HEK293 (cell line): Measurements from ENCODE around the gene WDR38.

Source experiments
- CTCF ChIA-PET: fragments of 350-600 bp; formaldehyde crosslinking; extraction: SDS; loops from one replicate; lab custom pipeline; 2021; ENCODE audit warnings: antibody characterized with exemption; lab: Yijun Ruan, JAX
- POLR2A ChIA-PET: fragments of 300-600 bp; formaldehyde crosslinking; extraction: SDS; loops from one replicate; lab custom pipeline; 2020; ENCODE audit warnings: antibody characterized with exemption, inconsistent platforms; lab: Yijun Ruan, JAX
- H3K27ac ChIP-seq: fragments of 200-500 bp; sonication (Bioruptor generic); 2 replicates; pipeline ENCODE4 v1.5.1; 2014; ENCODE audit warnings: low read depth, low read length, control low read depth, inconsistent platforms; ENCODE audit errors: extremely low read depth
- H3K36me3 ChIP-seq, 2 experiments: fragments of 200-500 bp in 1 of 2; sonication (Bioruptor generic) in 1 of 2; 1 replicate in 1 of 2; 2 replicates in 1 of 2; pipeline ENCODE4 v1.5.1; 2014 to 2017; ENCODE audit warnings: inconsistent platforms in 2 of 2, low read length in 2 of 2; ENCODE audit not compliant: control insufficient read depth in 2 of 2, insufficient read depth in 1 of 2
- H3K4me1 ChIP-seq: fragments of 200-500 bp; sonication (Bioruptor generic); 2 replicates; pipeline ENCODE4 v1.5.1; 2014; ENCODE audit warnings: mild to moderate bottlenecking, low read length, inconsistent platforms; ENCODE audit not compliant: control insufficient read depth, insufficient read depth
- H3K4me3 ChIP-seq: 2 replicates; pipeline ENCODE4 v1.5.1; 2011; ENCODE audit warnings: low read depth, mild to moderate bottlenecking, control low read depth, low read length, moderate library complexity
- H3K9me3 ChIP-seq: fragments of 200-500 bp; sonication (Bioruptor generic); 2 replicates; pipeline ENCODE4 v1.5.1; 2014; ENCODE audit warnings: low read depth, low read length, inconsistent platforms; ENCODE audit not compliant: control insufficient read depth, insufficient read depth
- REPIN1 ChIP-seq: fragments of 450-650 bp; formaldehyde crosslinking; IDR thresholded peaks from 2 replicates; pipeline ENCODE4 v1.5.1; 2017; ENCODE audit warnings: missing biosample characterization, missing genetic modification characterization, low read depth
- ZNF133 ChIP-seq: fragments of 450-650 bp; formaldehyde crosslinking; IDR thresholded peaks from 2 replicates; pipeline ENCODE4 v1.5.1; 2016; ENCODE audit warnings: missing biosample characterization, missing genetic modification characterization
- ZNF169 ChIP-seq: fragments of 450-650 bp; formaldehyde crosslinking; IDR thresholded peaks from 2 replicates; pipeline ENCODE4 v1.5.1; 2016; ENCODE audit warnings: missing biosample characterization, missing genetic modification characterization
- ZNF239 ChIP-seq: fragments of 450-650 bp; formaldehyde crosslinking; IDR thresholded peaks from 2 replicates; pipeline ENCODE4 v1.5.1; 2016; ENCODE audit warnings: missing biosample characterization, missing genetic modification characterization
- ZNF335 ChIP-seq: fragments of 450-650 bp; formaldehyde crosslinking; conservative IDR thresholded peaks from 2 replicates; pipeline ENCODE4 v1.5.1; 2016; ENCODE audit warnings: missing biosample characterization, missing genetic modification characterization
- ZNF404 ChIP-seq: fragments of 450-650 bp; formaldehyde crosslinking; IDR thresholded peaks from 2 replicates; pipeline ENCODE4 v1.5.1; 2017; ENCODE audit warnings: missing biosample characterization, missing genetic modification characterization
- ZNF48 ChIP-seq: fragments of 450-650 bp; formaldehyde crosslinking; IDR thresholded peaks from 2 replicates; pipeline ENCODE4 v1.5.1; 2016; ENCODE audit warnings: missing biosample characterization, missing genetic modification characterization
- ZNF510 ChIP-seq: fragments of 450-650 bp; formaldehyde crosslinking; IDR thresholded peaks from 2 replicates; pipeline ENCODE4 v1.5.1; 2018; ENCODE audit warnings: mild to moderate bottlenecking, missing genetic modification characterization, missing biosample characterization; ENCODE audit not compliant: insufficient replicate concordance
- ZNF548 ChIP-seq: fragments of 450-650 bp; formaldehyde crosslinking; IDR thresholded peaks from 2 replicates; pipeline ENCODE4 v1.5.1; 2016; ENCODE audit warnings: missing biosample characterization, missing genetic modification characterization
- TF ChIP-seq, protein P1 (sequence below): fragments of 450-650 bp; formaldehyde crosslinking; IDR thresholded peaks from 2 replicates; pipeline ENCODE4 v1.5.1; 2017; ENCODE audit warnings: missing biosample characterization, missing genetic modification characterization
- TF ChIP-seq, protein P2 (sequence below): fragments of 450-650 bp; formaldehyde crosslinking; IDR thresholded peaks from 2 replicates; pipeline ENCODE4 v1.5.1; 2016; ENCODE audit warnings: missing biosample characterization, missing genetic modification characterization
- TF ChIP-seq, protein P3 (sequence below): fragments of 450-650 bp; formaldehyde crosslinking; conservative IDR thresholded peaks from 2 replicates; pipeline ENCODE4 v1.5.1; 2016; ENCODE audit warnings: low read depth, missing biosample characterization, missing genetic modification characterization
- TF ChIP-seq, protein P4 (sequence below): fragments of 450-650 bp; formaldehyde crosslinking; IDR thresholded peaks from 2 replicates; pipeline ENCODE4 v1.5.1; 2016; ENCODE audit warnings: missing biosample characterization, missing genetic modification characterization
- TF ChIP-seq, protein P5 (sequence below): fragments of 450-650 bp; formaldehyde crosslinking; IDR thresholded peaks from 2 replicates; pipeline ENCODE4 v1.5.1; 2016; ENCODE audit warnings: missing biosample characterization, missing genetic modification characterization
- TF ChIP-seq, protein P6 (sequence below): fragments of 450-650 bp; formaldehyde crosslinking; IDR thresholded peaks from 2 replicates; pipeline ENCODE4 v1.5.1; 2016; ENCODE audit warnings: missing biosample characterization, missing genetic modification characterization

WDR38 gene

DNA sequence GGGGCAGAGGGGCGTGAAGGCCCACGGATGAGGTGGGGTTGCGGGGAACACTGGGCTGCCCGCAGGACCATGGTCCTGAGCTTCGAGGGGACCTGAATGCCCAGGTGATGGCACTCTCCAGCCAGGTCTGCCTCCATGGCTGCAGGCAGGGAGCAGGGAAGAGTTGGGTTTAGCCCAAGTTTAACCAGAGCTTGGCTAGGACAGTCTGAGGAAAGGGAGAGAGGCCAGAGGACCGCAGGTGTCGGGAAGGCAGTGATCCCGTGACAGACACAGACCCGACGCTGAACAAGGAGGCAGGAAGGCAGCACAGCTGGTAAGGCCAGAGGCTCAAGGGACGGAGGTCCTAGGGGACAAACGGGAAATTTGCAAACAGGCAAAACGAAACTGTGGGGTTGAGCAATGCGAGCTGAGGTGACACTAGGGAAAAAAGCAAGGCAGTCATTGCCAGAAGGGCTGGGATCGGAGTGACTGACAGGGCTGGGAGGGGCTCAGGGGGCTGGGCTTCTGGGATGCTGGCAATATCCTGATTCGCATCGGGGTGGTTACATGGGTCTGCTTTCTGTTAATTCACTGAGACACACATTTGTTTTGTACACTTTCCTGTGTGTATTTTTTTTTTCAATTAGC is 33.7 kb downstream of the WDR38 start:
- no peak overlapping the region for H3K27ac ChIP-seq
- POLR2A ChIA-PET, result interaction anchor here (1.7 kb wide), 1 partner anchor 30 kb away, joined by 4 read pairs; no protein-coding TSS in a partner anchor
- H3K36me3 ChIP-seq, result peaks cover 0 to 73% of the 10 kb centered on the region in 2 experiments; a peak in 1 of 3 replicates
- TF ChIP-seq ZNF48 (tag by site-specific recombination), result no peak
- TF ChIP-seq, protein P1, sequence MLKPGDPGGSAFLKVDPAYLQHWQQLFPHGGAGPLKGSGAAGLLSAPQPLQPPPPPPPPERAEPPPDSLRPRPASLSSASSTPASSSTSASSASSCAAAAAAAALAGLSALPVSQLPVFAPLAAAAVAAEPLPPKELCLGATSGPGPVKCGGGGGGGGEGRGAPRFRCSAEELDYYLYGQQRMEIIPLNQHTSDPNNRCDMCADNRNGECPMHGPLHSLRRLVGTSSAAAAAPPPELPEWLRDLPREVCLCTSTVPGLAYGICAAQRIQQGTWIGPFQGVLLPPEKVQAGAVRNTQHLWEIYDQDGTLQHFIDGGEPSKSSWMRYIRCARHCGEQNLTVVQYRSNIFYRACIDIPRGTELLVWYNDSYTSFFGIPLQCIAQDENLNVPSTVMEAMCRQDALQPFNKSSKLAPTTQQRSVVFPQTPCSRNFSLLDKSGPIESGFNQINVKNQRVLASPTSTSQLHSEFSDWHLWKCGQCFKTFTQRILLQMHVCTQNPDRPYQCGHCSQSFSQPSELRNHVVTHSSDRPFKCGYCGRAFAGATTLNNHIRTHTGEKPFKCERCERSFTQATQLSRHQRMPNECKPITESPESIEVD (tag by site-specific recombination), result no peak
- no peak for TF ChIP-seq ZNF239 (tag by site-specific recombination)
- no peak for TF ChIP-seq ZNF335 (tag by site-specific recombination)
- TF ChIP-seq ZNF404, result no peak
- no peak for TF ChIP-seq REPIN1 (tag by site-specific recombination)
- TF ChIP-seq, protein P2, sequence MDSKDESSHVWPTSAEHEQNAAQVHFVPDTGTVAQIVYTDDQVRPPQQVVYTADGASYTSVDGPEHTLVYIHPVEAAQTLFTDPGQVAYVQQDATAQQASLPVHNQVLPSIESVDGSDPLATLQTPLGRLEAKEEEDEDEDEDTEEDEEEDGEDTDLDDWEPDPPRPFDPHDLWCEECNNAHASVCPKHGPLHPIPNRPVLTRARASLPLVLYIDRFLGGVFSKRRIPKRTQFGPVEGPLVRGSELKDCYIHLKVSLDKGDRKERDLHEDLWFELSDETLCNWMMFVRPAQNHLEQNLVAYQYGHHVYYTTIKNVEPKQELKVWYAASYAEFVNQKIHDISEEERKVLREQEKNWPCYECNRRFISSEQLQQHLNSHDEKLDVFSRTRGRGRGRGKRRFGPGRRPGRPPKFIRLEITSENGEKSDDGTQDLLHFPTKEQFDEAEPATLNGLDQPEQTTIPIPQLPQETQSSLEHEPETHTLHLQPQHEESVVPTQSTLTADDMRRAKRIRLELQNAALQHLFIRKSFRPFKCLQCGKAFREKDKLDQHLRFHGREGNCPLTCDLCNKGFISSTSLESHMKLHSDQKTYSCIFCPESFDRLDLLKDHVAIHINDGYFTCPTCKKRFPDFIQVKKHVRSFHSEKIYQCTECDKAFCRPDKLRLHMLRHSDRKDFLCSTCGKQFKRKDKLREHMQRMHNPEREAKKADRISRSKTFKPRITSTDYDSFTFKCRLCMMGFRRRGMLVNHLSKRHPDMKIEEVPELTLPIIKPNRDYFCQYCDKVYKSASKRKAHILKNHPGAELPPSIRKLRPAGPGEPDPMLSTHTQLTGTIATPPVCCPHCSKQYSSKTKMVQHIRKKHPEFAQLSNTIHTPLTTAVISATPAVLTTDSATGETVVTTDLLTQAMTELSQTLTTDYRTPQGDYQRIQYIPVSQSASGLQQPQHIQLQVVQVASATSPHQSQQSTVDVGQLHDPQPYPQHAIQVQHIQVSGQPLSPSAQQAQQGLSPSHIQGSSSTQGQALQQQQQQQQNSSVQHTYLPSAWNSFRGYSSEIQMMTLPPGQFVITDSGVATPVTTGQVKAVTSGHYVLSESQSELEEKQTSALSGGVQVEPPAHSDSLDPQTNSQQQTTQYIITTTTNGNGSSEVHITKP, result no peak
- no peak for TF ChIP-seq ZNF510 (tag by site-specific recombination)
- TF ChIP-seq, protein P3, sequence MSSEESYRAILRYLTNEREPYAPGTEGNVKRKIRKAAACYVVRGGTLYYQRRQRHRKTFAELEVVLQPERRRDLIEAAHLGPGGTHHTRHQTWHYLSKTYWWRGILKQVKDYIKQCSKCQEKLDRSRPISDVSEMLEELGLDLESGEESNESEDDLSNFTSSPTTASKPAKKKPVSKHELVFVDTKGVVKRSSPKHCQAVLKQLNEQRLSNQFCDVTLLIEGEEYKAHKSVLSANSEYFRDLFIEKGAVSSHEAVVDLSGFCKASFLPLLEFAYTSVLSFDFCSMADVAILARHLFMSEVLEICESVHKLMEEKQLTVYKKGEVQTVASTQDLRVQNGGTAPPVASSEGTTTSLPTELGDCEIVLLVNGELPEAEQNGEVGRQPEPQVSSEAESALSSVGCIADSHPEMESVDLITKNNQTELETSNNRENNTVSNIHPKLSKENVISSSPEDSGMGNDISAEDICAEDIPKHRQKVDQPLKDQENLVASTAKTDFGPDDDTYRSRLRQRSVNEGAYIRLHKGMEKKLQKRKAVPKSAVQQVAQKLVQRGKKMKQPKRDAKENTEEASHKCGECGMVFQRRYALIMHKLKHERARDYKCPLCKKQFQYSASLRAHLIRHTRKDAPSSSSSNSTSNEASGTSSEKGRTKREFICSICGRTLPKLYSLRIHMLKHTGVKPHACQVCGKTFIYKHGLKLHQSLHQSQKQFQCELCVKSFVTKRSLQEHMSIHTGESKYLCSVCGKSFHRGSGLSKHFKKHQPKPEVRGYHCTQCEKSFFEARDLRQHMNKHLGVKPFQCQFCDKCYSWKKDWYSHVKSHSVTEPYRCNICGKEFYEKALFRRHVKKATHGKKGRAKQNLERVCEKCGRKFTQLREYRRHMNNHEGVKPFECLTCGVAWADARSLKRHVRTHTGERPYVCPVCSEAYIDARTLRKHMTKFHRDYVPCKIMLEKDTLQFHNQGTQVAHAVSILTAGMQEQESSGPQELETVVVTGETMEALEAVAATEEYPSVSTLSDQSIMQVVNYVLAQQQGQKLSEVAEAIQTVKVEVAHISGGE (tag by site-specific recombination), result no peak
- TF ChIP-seq, all 188 proteins: peak for 0
- Histone ChIP-seq H3K9me3 (no peaks in the 10 kb centered on the region), H3K4me1 (no peaks in the 10 kb centered on the region), H3K4me3 (no peak overlapping the region)
- CTCF ChIA-PET, result interaction anchor here (0.6 to 0.8 kb wide), 2 partner anchors 10 to 31 kb away, joined by 3 to 5 read pairs; no protein-coding TSS in a partner anchor

DNA sequence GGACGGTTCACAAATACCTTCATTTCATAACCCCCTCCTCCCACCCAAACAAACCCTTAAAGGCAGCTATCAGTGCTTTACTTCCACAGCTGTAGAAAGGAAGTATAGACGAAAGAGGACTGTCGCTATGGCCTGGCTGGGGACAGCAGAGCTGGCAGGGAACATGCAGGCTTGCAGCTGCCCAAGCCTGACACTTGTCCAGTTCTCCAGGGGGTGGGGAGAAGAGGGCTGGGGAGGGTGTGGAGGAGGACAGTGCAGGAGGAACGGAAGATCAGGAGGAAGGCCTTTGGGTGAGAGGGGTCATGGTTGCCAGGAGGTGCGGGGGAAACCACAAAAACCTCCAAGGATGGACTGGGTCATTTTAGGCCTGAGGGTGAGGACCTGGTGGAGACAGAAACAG is 34.6 kb downstream of the WDR38 start:
- CTCF ChIA-PET, result no interaction called here
- TF ChIP-seq, protein P4, sequence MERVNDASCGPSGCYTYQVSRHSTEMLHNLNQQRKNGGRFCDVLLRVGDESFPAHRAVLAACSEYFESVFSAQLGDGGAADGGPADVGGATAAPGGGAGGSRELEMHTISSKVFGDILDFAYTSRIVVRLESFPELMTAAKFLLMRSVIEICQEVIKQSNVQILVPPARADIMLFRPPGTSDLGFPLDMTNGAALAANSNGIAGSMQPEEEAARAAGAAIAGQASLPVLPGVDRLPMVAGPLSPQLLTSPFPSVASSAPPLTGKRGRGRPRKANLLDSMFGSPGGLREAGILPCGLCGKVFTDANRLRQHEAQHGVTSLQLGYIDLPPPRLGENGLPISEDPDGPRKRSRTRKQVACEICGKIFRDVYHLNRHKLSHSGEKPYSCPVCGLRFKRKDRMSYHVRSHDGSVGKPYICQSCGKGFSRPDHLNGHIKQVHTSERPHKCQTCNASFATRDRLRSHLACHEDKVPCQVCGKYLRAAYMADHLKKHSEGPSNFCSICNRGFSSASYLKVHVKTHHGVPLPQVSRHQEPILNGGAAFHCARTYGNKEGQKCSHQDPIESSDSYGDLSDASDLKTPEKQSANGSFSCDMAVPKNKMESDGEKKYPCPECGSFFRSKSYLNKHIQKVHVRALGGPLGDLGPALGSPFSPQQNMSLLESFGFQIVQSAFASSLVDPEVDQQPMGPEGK (tag by site-specific recombination), result no peak
- TF ChIP-seq ZNF548 (no peak), ZNF169 (no peak), ZNF133 (tag by site-specific recombination) (no peak)
- TF ChIP-seq, protein P5, sequence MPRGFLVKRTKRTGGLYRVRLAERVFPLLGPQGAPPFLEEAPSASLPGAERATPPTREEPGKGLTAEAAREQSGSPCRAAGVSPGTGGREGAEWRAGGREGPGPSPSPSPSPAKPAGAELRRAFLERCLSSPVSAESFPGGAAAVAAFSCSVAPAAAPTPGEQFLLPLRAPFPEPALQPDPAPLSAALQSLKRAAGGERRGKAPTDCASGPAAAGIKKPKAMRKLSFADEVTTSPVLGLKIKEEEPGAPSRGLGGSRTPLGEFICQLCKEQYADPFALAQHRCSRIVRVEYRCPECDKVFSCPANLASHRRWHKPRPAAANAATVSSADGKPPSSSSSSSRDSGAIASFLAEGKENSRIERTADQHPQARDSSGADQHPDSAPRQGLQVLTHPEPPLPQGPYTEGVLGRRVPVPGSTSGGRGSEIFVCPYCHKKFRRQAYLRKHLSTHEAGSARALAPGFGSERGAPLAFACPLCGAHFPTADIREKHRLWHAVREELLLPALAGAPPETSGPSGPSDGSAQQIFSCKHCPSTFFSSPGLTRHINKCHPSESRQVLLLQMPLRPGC (tag by site-specific recombination), result no peak
- TF ChIP-seq, protein P6, sequence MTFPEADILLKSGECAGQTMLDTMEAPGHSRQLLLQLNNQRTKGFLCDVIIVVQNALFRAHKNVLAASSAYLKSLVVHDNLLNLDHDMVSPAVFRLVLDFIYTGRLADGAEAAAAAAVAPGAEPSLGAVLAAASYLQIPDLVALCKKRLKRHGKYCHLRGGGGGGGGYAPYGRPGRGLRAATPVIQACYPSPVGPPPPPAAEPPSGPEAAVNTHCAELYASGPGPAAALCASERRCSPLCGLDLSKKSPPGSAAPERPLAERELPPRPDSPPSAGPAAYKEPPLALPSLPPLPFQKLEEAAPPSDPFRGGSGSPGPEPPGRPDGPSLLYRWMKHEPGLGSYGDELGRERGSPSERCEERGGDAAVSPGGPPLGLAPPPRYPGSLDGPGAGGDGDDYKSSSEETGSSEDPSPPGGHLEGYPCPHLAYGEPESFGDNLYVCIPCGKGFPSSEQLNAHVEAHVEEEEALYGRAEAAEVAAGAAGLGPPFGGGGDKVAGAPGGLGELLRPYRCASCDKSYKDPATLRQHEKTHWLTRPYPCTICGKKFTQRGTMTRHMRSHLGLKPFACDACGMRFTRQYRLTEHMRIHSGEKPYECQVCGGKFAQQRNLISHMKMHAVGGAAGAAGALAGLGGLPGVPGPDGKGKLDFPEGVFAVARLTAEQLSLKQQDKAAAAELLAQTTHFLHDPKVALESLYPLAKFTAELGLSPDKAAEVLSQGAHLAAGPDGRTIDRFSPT (tag by site-specific recombination), result no peak
- H3K36me3 ChIP-seq, result peaks cover 0 to 66% of the 10 kb centered on the region in 2 experiments; a peak in 2 of 3 replicates
- no peak overlapping the region for H3K27ac ChIP-seq
- no peaks in the 10 kb centered on the region for H3K9me3 ChIP-seq
- H3K4me1 ChIP-seq, result no peaks in the 10 kb centered on the region
- no peak overlapping the region for H3K4me3 ChIP-seq
- POLR2A ChIA-PET, result interaction anchor here (1.5 to 1.7 kb wide), 2 partner anchors 16 to 31 kb away, joined by 3 to 4 read pairs; no protein-coding TSS in a partner anchor
